ENCODE data around the gene KCTD6.

DNA sequence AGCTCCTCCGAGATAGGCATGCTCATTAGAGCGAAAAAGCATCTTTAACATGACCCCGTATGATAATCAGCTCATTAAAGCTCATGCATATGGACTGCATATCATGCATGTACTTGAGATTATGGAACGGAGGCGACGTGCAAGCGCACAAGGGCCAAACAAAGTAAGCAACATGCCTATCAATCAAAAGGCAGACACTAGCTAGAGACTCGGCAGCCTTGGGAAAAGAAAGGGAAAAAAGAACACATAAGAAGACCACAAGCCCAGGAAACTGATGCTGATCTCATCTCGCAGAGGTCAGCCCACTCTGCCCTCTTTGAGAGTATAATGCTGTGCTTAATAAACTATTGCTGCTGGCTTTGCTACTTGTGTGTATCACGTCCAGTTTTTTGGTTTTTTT, 47.7 kb downstream of the KCTD6 start:
- no peak for TF ChIP-seq POLR2A (IDR thresholded peaks at IDR 0.05; ENCODE audit: low read length)
- TF ChIP-seq GATA1 (IDR thresholded peaks at IDR 0.05; ENCODE audit: low read depth, low read length): no peak
